Choroid plexus epithelial cell (primary cell): Measurements from ENCODE around the gene TLX1.

Source experiments
- DNase-seq: peaks from one replicate; pipeline ENCODE4 v3.0.0-alpha.2; 2010; ENCODE audit warnings: low read depth
- H3K4me3 ChIP-seq: 2 replicates; pipeline ENCODE4 v1.5.1; 2011; ENCODE audit warnings: low read depth, mild to moderate bottlenecking, control low read depth, low read length, moderate library complexity
- TF ChIP-seq, protein P1 (sequence below): conservative IDR thresholded peaks from 2 replicates; pipeline ENCODE4 v1.5.1; 2011; ENCODE audit warnings: low read depth, mild to moderate bottlenecking, control low read depth, inconsistent platforms, low read length, moderate library complexity

Gene TLX1

DNA sequence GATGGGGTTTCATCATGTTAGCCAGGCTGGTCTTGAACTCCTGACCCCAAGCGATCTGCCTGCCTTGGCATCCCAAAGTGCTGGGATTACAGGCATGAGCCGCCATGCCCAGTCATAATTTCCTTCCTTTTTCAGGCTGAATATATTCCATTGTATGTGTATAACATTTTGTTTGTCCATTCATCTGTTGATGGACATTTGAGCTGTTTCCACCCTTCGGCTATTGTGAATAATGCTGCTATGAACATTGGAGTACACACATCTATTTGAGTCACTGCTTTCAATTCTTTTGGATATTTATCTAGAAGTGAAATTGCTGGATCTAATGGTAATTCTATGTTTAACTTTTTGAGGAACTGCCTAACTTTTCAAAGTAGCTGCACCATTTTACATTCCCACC, 34.6 kb downstream of the TLX1 start:
- no peak overlapping the region for H3K4me3 ChIP-seq
- no peak for DNase-seq
- TF ChIP-seq, protein P1, sequence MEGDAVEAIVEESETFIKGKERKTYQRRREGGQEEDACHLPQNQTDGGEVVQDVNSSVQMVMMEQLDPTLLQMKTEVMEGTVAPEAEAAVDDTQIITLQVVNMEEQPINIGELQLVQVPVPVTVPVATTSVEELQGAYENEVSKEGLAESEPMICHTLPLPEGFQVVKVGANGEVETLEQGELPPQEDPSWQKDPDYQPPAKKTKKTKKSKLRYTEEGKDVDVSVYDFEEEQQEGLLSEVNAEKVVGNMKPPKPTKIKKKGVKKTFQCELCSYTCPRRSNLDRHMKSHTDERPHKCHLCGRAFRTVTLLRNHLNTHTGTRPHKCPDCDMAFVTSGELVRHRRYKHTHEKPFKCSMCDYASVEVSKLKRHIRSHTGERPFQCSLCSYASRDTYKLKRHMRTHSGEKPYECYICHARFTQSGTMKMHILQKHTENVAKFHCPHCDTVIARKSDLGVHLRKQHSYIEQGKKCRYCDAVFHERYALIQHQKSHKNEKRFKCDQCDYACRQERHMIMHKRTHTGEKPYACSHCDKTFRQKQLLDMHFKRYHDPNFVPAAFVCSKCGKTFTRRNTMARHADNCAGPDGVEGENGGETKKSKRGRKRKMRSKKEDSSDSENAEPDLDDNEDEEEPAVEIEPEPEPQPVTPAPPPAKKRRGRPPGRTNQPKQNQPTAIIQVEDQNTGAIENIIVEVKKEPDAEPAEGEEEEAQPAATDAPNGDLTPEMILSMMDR = no peak

DNA sequence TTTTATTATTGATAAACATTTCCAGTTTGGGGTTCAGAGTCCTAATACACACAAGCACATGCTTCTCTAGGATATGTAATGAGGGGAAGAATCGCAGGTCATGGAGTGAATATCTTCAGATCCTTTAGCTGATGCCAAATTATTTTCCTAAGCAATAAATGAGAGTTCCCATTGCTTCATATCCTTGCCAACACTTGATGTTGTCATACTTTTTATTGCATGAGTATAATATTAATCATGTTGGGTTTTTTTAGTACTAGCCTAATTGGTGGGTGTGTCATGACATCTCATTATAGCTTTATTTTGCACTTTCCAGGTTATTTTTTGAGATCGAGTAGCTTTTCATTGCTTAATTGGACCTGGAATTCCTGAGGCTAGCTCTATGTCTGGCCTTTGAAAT, 35.3 kb downstream of the TLX1 start:
- DNase-seq = no peak
- H3K4me3 ChIP-seq = no peak overlapping the region
- TF ChIP-seq, protein P1 = no peak

DNA sequence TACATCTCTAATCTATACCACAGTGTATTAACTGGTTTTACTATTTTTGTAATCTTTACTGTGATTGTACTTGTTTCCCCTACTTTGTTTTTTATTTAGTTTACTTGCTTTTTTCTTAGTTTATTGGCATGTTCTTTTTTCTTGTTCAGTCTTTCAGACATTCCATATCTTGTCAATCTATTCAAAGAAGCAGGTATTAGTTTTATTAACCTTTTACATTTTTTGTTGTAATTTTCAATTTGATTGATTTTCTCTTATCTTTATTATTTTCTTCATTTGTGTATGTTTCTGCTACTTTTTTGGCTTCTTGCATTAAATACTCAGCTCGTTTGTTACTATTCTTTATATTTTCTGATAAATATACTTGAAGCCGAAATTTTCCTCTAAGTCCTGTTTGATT, 41.6 kb downstream of the TLX1 start:
- H3K4me3 ChIP-seq = no peak overlapping the region
- DNase-seq = no peak
- TF ChIP-seq, protein P1 = no peak

DNA sequence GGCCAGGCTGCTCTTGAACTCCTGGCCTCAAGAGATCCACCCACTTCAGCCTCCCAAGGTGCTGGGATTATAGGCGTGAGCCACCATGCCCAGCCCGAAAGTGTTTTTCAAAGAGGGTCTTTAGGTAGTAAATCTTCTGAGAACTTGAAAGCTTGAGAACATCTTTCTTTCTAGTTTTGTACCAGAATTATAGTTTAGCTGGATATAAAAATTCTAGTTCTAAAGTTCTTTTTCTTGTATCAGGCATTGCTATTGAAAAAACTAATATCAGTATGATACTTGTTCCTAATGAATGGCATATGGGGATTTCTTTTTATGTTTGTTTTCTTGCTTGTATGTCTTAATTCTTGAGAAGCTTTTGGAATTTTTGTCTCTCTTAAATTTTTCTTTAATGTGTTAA, 43.2 kb downstream of the TLX1 start:
- no peak overlapping the region for H3K4me3 ChIP-seq
- DNase-seq = no peak
- TF ChIP-seq, protein P1 = no peak

DNA sequence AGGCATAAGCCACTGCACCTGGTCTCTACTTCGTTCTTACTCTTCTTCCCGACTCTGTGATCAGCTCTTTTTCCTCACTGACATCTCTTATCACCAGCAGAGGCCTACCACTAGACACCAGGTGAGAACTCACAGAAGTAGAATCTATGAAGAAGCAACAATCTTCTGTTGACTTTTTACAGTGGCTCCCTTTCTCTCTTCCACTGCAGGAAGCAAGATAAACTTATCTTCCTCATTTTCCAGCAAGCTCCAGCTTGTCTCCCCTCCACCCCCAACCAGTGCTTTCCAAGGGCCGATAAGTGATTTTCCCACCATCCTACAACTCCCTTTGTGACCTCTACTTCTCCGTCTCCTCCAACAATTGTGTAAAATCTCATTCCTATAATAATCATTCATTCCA, 45.5 kb downstream of the TLX1 start:
- DNase-seq = no peak
- TF ChIP-seq, protein P1 = no peak
- no peak overlapping the region for H3K4me3 ChIP-seq

DNA sequence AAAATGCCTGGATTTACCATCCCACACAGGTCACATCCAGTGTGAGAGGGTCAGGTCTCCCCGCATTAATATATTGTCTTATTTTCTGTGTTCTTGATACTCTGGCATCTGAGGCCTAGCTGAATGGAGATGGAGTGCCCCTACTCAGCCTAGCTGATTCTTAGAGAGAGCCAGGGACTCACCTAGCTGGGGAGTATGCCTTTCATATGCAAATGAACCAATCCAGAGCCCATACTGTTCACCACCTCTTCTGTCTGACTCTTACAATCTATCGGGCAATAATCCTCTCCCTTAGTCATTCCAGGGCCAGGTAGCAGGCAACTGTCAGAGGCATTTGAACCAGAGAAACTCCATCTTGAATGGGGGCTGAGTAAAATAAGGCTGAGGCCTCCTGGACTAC, 51.8 kb downstream of the TLX1 start:
- TF ChIP-seq, protein P1 = no peak
- no peak for DNase-seq

DNA sequence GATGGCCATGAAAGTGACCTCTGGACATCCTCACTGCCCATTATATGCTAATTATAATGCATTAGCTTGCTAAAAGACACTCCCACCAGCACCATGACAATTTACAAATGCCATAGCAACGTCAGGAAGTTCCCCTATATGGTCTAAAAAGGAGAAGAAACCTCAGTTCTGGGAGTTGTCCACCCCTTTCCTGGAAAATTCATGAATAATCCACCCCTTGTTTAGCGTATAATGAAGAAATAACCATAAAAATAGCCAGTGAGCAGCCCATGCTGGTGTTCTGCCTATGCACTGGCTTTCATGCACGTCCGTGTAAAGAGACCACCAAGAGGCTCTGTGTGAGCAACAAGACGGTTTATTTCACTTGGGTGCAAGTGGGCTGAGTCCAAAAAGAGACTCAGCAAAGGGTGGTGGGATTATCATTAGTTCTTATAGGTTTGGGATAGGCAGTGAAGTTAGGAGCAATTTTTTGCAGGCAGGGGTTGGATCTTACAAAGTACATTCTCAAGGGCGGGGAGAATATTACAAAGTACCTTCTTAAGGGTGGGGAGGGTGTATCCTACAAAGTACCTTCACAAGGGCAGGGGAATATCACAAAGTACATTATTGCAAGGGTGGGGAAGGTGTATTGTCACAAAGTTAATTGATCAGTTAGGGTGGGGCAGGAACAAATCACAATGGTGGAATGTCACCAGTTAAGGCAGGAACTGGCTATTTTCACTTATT, 52.5 kb downstream of the TLX1 start:
- no peak overlapping the region for H3K4me3 ChIP-seq
- TF ChIP-seq, protein P1 = no peak
- DNase-seq = no peak

More for the DNA sequence above, 51.8 kb downstream of the TLX1 start:
- no peak overlapping the region for H3K4me3 ChIP-seq
